ENCODE measurements around the gene PRRG2. TPM values are rescaled to one million over a fixed set of nuclear protein-coding genes. Genes with fewer than 3 reads are reported as not detected.

Gene PRRG2
- total RNA-seq, 1 experiment from 2014 or later, result 0.64 TPM

GRCh38 chr19:49635530-49636232 lies 54.6 kb downstream of the PRRG2 start:
- no peaks in the 10 kb centered on the region for H3K36me3 ChIP-seq (ENCODE audit: control insufficient read depth, insufficient read depth, low read length)
- ChIA-PET CTCF (no interaction called here), POLR2A (interaction anchor here (0.5 kb wide), 1 partner anchor 42 kb away, joined by 4 read pairs; no protein-coding TSS in a partner anchor)
- DNase-seq (ENCODE audit: low read depth, low spot score) (no peak), ATAC-seq (no peak)
- no peaks in the 10 kb centered on the region for H3K27me3 ChIP-seq (ENCODE audit: control insufficient read depth, insufficient read depth, low read length)
- no peaks in the 10 kb centered on the region for H3K9me3 ChIP-seq (ENCODE audit: control insufficient read depth, insufficient read depth, low read depth, low read length)
- no peak overlapping the region for H3K4me3 ChIP-seq (ENCODE audit: low read depth in 2 of 2, low read length in 2 of 2)
- intact Hi-C loops (cut with micrococcal nuclease; ENCODE audit: unreplicated experiment) (no loop called here), in situ Hi-C loops (cut with HindIII; ENCODE audit: low pct_unique_long_range_greater_than_20kb, low sequenced_read_pairs) (no loop called here)
- BruUV-seq (replicated peaks), result no TSS peak
- no peak overlapping the region for H3K27ac ChIP-seq (ENCODE audit: low read length)
- peaks cover 3% of the 10 kb centered on the region; the same call in 1 of the 2 replicates for H3K4me1 ChIP-seq (ENCODE audit: control insufficient read depth, insufficient read depth, low read length)
- TF ChIP-seq CTCF (IDR thresholded peaks at IDR 0.05), result no peak

- no peaks in the 10 kb centered on the region for H3K9me3 ChIP-seq (ENCODE audit: control insufficient read depth, insufficient read depth, low read depth, low read length)
- DNase-seq (ENCODE audit: low read depth, low spot score) (no peak), ATAC-seq (no peak)
- CTCF ChIA-PET, result no interaction called here
- H3K27ac ChIP-seq (ENCODE audit: low read length), result peak overlapping the region; percentile 18; the same call in 1 of the 2 replicates
- TF ChIP-seq SIN3A (IDR thresholded peaks at IDR 0.05; ENCODE audit: borderline replicate concordance, insufficient read depth, low read depth, low read length) (no peak), REST (IDR thresholded peaks at IDR 0.05; ENCODE audit: insufficient read depth in 1 of 2, low read depth in 2 of 2, low read length in 1 of 2) (no peak), TCF7L2 (IDR thresholded peaks at IDR 0.05; ENCODE audit: low read depth, low read length) (no peak), CTCF (IDR thresholded peaks at IDR 0.05) (no peak), POLR2AphosphoS5 (IDR thresholded peaks at IDR 0.05; ENCODE audit: low read depth, low read length) (no peak)
- BruUV-seq (replicated peaks), result no TSS peak
- no peaks in the 10 kb centered on the region for H3K27me3 ChIP-seq (ENCODE audit: control insufficient read depth, insufficient read depth, low read length)
- in situ Hi-C loops (cut with HindIII; ENCODE audit: low pct_unique_long_range_greater_than_20kb, low sequenced_read_pairs) (no loop called here), intact Hi-C loops (cut with micrococcal nuclease; ENCODE audit: unreplicated experiment) (no loop called here)
- H3K4me1 ChIP-seq (ENCODE audit: control insufficient read depth, insufficient read depth, low read length), result peaks cover 3% of the 10 kb centered on the region; the same call in 1 of the 2 replicates
- POLR2A ChIA-PET, result interaction anchor here (0.5 kb wide), 1 partner anchor 43 kb away, joined by 4 read pairs; no protein-coding TSS in a partner anchor
- H3K4me3 ChIP-seq (ENCODE audit: low read depth in 2 of 2, low read length in 2 of 2), result no peak overlapping the region
- no peaks in the 10 kb centered on the region for H3K36me3 ChIP-seq (ENCODE audit: control insufficient read depth, insufficient read depth, low read length)
These were observed 55.3 kb downstream of the PRRG2 start for GRCh38 chr19:49636233-49636932.
